OCI-LY3 (cell line): ENCODE results near the gene ACSBG1.

Experiments used
- CTCF ChIP-seq: fragments of 200-600, 300-600 bp; sonication (generic); IDR thresholded peaks from 2 replicates; pipeline ENCODE4 v1.5.1; 2014; ENCODE audit warnings: antibody characterized with exemption, low read length, low read depth
- EZH2phosphoT487 ChIP-seq: fragments of 200-600 bp; shearing (Covaris generic); IDR thresholded peaks from 2 replicates; pipeline ENCODE4 v1.6.1; 2018; ENCODE audit warnings: antibody characterized with exemption, mixed run types, low read depth

DNA sequence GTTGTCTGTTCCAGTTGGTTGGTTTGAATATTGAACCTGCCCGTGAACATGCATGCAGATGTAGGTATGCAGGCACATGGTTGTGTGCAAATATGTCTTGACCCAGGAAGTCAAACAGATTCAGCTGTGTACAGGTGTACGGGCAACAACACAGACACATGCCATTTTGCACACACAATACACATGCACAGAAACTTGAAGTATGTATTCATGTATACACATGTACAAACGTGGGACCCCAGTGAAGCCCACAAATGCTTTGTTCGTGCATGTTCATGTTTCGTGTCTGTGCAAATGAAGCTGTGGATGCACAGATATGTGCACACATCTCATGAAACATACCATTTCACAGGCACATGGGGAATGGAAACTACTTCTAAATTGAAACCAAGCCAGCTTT, 54.5 kb downstream of the ACSBG1 start:
- no peak for TF ChIP-seq CTCF
- no peak for TF ChIP-seq EZH2phosphoT487
